HUES6 (cell line): Measurements from ENCODE around the gene RALGPS1.

ENCODE experiments used
- H3K27ac ChIP-seq: 2 replicates; pipeline ENCODE4 v1.7.0; 2013; ENCODE audit warnings: low read depth, mild to moderate bottlenecking, low read length, inconsistent platforms
- H3K27me3 ChIP-seq: 2 replicates; pipeline ENCODE4 v1.6.1; 2013; ENCODE audit warnings: low read length; ENCODE audit not compliant: control insufficient read depth, insufficient read depth
- H3K36me3 ChIP-seq: 2 replicates; pipeline ENCODE4 v1.6.1; 2013; ENCODE audit warnings: low read length; ENCODE audit not compliant: control insufficient read depth, insufficient read depth
- H3K4me1 ChIP-seq: 2 replicates; pipeline ENCODE4 v1.6.1; 2013; ENCODE audit warnings: low read length; ENCODE audit not compliant: control insufficient read depth, insufficient read depth
- H3K4me3 ChIP-seq: 2 replicates; pipeline ENCODE4 v1.5.1; 2013; ENCODE audit warnings: low read depth, low read length
- H3K9ac ChIP-seq: one replicate; pipeline ENCODE4 v1.6.1; 2013; ENCODE audit warnings: mild to moderate bottlenecking, low read length
- H3K9me3 ChIP-seq: 2 replicates; pipeline ENCODE4 v1.6.1; 2013; ENCODE audit warnings: low read depth, low read length; ENCODE audit not compliant: control insufficient read depth, insufficient read depth

Gene RALGPS1

DNA sequence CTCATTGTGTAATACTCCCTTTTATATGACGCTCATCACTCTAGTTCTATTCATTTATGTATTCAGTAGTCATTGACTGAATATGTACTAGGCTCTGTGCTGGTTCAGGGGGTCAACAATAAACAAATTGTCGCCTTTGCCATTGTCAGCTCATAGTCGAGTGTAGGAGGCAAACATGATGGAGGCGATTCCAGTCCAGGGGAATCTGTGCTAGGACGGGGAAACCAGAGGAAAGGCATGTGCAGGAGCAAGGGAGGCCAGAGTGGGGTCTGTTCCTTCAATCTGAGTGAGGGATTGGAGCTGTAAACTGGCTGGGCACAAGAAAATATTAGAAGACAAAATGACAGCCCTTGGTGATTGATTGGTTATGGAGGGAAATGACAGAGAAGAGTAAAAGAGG is 123.9 kb downstream of the RALGPS1 start:
- Histone ChIP-seq H3K4me3 (no peak overlapping the region), H3K4me1 (no peaks in the 10 kb centered on the region), H3K36me3 (no peaks in the 10 kb centered on the region), H3K27me3 (no peaks in the 10 kb centered on the region), H3K9ac (no peak overlapping the region), H3K27ac (no peak overlapping the region), H3K9me3 (no peaks in the 10 kb centered on the region)

- no peaks in the 10 kb centered on the region for H3K4me1 ChIP-seq
- H3K36me3 ChIP-seq, result no peaks in the 10 kb centered on the region
- no peak overlapping the region for H3K9ac ChIP-seq
- H3K4me3 ChIP-seq, result no peak overlapping the region
- no peaks in the 10 kb centered on the region for H3K9me3 ChIP-seq
- no peak overlapping the region for H3K27ac ChIP-seq
- H3K27me3 ChIP-seq, result no peaks in the 10 kb centered on the region
Observed at GRCh38 chr9:127039492-127039891, 124.9 kb downstream of the RALGPS1 start.

DNA sequence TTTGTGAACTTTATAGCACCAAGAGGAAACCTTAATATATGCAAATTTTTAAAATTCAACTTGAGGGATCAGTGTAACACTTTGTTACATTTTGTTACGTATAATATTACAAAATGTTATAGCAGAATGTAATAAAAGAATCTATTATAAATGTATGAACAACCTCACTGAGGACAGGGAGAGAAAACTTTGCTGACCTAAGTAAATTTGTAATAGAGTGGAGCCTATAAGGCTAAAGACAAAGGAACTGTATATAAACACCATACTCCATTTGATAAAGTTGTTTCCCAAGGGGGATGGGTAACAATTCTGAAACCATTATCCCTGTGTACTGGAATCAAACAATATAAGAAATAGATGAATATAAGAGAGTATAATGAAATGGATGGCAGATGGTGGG is 130.6 kb downstream of the RALGPS1 start:
- no peak overlapping the region for H3K9ac ChIP-seq
- no peak overlapping the region for H3K4me3 ChIP-seq
- no peaks in the 10 kb centered on the region for H3K36me3 ChIP-seq
- no peaks in the 10 kb centered on the region for H3K4me1 ChIP-seq
- no peak overlapping the region for H3K27ac ChIP-seq
- H3K9me3 ChIP-seq, result no peaks in the 10 kb centered on the region
- no peaks in the 10 kb centered on the region for H3K27me3 ChIP-seq

DNA sequence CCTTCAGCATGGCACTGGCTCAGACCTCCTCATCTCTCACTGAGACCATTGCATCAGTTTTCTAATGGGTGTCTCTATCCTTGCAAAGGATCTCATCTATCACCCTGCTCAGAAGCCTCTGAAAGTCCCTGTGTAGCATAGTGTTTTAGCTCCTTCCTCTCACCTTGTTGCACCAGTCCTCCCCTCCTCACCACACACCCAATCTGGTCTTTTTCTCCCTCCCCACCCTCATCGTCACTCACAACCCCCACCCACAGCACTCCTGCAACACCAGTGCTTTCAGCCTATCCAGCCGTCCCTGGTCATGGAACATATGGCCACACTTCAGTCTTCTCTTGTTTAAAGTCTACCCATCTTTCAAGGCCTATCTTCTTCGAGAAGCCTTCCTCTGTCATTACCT is 133.4 kb downstream of the RALGPS1 start:
- H3K27ac ChIP-seq, result no peak overlapping the region
- H3K4me1 ChIP-seq, result no peaks in the 10 kb centered on the region
- H3K27me3 ChIP-seq, result no peaks in the 10 kb centered on the region
- no peak overlapping the region for H3K4me3 ChIP-seq
- H3K9ac ChIP-seq, result no peak overlapping the region
- H3K36me3 ChIP-seq, result no peaks in the 10 kb centered on the region
- no peaks in the 10 kb centered on the region for H3K9me3 ChIP-seq

DNA sequence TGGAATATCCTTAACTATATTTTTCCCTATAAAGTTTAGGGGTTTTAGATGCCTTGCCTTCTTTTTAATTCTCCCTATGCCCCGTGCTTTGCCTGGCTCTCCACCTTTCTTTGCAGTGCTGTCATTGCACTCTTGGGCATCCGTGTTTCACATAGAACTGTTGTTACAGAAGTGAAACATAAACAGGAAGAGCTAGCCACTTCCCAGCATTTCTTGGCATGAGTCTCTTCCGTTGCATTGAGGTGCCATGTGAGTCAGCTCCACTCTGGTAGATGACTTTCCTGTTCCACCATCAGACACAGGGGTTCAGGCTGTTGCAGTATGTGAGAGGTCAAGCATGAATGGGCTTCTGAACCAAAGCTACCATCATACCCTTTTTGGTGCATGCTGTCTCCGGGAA is 134.5 kb downstream of the RALGPS1 start:
- Histone ChIP-seq H3K36me3 (no peaks in the 10 kb centered on the region), H3K9me3 (no peaks in the 10 kb centered on the region), H3K27me3 (no peaks in the 10 kb centered on the region), H3K9ac (no peak overlapping the region), H3K27ac (no peak overlapping the region), H3K4me3 (no peak overlapping the region), H3K4me1 (no peaks in the 10 kb centered on the region)

GRCh38 chr9:127049581-127049980 is 135.0 kb downstream of the RALGPS1 start:
- H3K9ac ChIP-seq, result no peak overlapping the region
- H3K4me1 ChIP-seq, result no peaks in the 10 kb centered on the region
- H3K4me3 ChIP-seq, result no peak overlapping the region
- no peaks in the 10 kb centered on the region for H3K9me3 ChIP-seq
- H3K36me3 ChIP-seq, result no peaks in the 10 kb centered on the region
- no peaks in the 10 kb centered on the region for H3K27me3 ChIP-seq
- H3K27ac ChIP-seq, result no peak overlapping the region

GRCh38 chr9:127050152-127050551 is 135.6 kb downstream of the RALGPS1 start:
- Histone ChIP-seq H3K4me1 (no peaks in the 10 kb centered on the region), H3K4me3 (no peak overlapping the region), H3K36me3 (no peaks in the 10 kb centered on the region), H3K9ac (no peak overlapping the region), H3K9me3 (no peaks in the 10 kb centered on the region), H3K27ac (no peak overlapping the region), H3K27me3 (no peaks in the 10 kb centered on the region)

DNA sequence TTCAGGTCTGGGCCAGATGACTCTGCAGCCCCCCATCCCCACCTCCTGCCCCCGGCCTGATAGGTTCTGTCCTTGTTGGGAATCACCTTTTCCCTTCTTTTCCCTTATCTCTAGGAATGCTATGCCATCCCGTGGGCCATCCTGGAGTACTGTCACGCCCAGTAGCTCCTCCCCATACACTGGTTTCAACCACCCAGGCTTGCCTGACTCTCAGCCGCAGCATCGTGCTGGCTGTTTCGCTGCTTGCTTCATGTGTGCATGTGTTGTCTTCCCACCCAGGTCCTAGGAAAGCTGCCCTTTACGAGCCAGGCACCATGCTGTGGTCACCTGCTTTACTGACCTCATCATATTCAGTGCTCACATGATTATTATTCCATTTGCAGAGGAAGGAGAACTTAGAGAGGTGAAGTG is 136.0 kb downstream of the RALGPS1 start:
- no peaks in the 10 kb centered on the region for H3K27me3 ChIP-seq
- H3K27ac ChIP-seq, result no peak overlapping the region
- no peak overlapping the region for H3K4me3 ChIP-seq
- no peaks in the 10 kb centered on the region for H3K9me3 ChIP-seq
- H3K36me3 ChIP-seq, result no peaks in the 10 kb centered on the region
- H3K4me1 ChIP-seq, result no peaks in the 10 kb centered on the region
- H3K9ac ChIP-seq, result no peak overlapping the region

GRCh38 chr9:127051881-127052595 is 137.5 kb downstream of the RALGPS1 start:
- H3K4me1 ChIP-seq, result no peaks in the 10 kb centered on the region
- H3K27ac ChIP-seq, result no peak overlapping the region
- no peak overlapping the region for H3K9ac ChIP-seq
- H3K36me3 ChIP-seq, result no peaks in the 10 kb centered on the region
- no peak overlapping the region for H3K4me3 ChIP-seq
- no peaks in the 10 kb centered on the region for H3K27me3 ChIP-seq
- H3K9me3 ChIP-seq, result no peaks in the 10 kb centered on the region

GRCh38 chr9:127053057-127053821 is 138.7 kb downstream of the RALGPS1 start:
- no peaks in the 10 kb centered on the region for H3K4me1 ChIP-seq
- H3K9ac ChIP-seq, result no peak overlapping the region
- H3K4me3 ChIP-seq, result no peak overlapping the region
- H3K27ac ChIP-seq, result no peak overlapping the region
- no peaks in the 10 kb centered on the region for H3K9me3 ChIP-seq
- no peaks in the 10 kb centered on the region for H3K27me3 ChIP-seq
- no peaks in the 10 kb centered on the region for H3K36me3 ChIP-seq

GRCh38 chr9:127053960-127054359 is 139.4 kb downstream of the RALGPS1 start:
- Histone ChIP-seq H3K4me1 (no peaks in the 10 kb centered on the region), H3K36me3 (no peaks in the 10 kb centered on the region), H3K27me3 (no peaks in the 10 kb centered on the region), H3K4me3 (no peak overlapping the region), H3K27ac (no peak overlapping the region), H3K9ac (no peak overlapping the region), H3K9me3 (no peaks in the 10 kb centered on the region)
